AML-193 (cell line): Measurements from ENCODE around the gene B4GALT5.
"Not testable (repeated sequence)": the region's sequence is repeated elsewhere in the genome, so short reads cannot be mapped to it uniquely, and the experiment has no call there.

Source experiments
- DNase-seq, 2 experiments: peaks; one replicate each; lab custom pipeline; 2025; lab: John Stamatoyannopoulos, UW

Gene B4GALT5

DNA sequence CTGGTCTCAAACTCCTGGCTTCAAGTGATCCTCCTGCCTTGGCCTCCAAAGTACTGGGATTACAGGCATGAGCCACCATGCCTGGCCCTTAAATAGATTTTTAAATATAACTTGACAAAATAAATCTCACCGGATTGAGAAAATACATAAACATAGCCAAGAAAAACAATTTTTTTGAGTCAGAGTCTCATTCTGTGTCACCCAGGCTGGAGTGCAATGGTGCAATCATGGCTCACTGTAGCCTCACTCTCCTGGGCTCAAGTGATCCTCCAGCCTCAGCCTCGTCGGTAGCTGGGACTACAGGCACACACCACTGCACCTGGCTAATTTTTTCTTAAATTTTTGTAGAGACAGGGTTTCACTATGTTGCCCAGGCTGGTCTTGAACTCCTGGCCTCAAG, 85.4 kb downstream of the B4GALT5 start:
- not testable (repeated sequence) for DNase-seq

DNA sequence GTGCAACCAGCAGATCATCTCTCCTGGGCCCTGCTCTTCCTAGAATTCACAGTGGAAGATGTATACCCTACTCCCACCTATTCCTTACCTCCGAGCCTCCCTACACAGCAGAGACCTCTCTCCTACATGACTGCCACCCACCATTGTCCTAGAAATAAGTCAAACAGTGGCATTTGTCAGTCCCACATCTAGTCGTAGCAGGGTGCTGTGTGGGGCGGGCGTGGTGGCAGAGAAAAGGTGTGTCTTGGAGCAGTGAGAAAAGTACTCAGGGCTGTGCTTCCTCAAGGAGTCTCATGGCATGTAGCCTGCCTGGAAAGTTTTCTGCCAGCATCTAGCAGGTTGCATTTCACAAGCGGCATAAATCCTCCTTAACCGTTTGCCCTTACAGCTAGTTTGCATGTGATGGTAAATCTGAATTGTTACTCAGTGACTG, 86.3 kb downstream of the B4GALT5 start:
- DNase-seq, result no peak

DNA sequence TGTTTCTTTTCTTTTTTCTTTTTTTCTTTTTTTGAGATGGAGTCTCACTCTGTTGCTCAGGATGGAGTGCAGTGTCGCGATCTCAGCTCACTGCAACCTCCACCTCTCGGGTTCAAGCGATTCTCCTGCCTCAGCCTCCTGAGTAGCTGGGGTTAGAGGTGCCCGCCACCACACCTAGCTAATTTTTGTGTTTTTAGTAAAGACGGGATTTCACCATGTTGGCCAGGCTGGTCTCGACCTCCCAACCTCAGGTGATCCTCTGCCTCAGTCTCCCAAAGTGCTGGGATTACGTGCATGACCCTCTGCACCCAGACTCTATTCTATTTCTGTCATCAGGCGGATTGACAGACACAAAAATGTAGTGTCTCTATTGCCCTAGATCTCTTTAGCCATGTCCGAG, 88.7 kb downstream of the B4GALT5 start:
- not testable (repeated sequence) for DNase-seq

DNA sequence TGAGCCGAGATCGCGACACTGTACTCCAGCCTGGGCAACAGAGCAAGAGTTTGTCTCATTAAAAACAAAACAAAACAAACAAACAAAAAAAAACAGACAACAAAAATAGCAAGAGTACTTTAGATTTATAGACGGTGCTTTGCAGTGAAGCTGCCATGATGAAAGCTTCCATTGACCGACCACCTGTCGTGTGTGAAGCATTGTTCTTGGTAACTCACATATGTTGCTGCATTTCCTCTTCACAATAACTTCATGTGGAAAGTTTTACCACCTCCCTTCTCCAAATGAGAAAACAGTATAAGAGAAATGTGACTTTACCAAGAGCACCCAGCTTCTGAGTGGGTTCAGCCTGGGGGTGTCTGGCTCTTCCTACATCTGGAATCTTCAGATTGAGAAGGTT, 89.4 kb downstream of the B4GALT5 start:
- DNase-seq, result no peak

DNA sequence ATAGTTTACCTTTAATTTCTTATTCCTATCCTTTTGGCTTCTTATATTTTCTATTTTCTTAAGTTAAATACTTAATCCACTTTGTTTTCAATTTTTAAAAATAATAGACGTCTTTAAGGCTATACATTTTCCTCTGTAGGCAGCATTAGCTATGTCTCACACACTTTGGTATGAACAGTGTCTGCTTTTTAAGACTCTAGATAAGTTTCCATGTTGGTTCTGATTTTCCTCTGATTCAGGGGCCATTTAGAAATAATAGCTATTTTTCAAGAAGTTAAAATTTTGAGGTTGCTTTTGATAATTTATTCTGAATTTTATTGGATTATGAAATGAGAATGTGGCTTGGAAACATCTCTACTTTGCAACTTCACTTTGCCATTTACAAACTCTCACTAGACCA, 91.4 kb downstream of the B4GALT5 start:
- no peak for DNase-seq

DNA sequence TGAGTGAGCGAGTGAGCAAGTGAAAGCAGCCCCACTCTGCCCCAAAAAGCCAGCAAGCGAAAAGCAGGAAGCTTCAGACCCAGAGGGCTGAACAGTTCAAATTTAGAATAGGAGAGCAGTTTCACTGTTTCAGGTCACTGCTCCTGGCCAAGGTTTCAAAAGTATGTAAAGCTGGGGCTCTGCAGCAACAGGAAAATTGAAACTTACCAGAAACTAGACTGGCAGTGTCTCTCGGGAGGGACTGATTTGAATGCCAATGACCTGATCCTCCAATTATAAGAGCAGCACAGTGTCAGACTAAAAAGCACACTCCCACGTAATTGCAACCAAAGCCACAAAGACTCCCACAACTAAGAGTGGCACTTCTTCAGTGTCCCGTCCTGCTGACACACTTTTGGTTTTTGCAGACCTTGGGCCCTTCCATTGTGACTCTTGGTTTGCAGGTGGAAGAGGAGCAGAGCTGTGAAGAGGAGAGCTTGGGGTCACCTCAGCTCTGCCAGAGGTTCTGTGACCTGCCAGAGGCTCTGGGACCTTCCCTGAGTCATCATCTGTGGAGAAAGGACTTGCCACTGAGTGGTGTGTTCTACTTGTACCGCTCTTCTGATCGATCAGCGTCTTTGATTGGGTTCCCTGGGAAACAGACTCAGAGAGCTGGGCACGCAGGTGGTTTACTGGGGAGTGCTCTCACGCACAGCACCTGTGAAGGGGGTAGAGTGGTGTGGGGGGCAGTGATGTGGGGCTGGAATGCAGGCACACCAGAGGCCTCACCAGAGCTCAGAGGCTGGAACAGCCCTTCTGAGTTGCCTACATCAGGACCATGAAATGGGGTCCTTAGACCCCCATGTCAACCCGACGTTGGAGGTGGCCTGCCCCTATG, 93.1 kb downstream of the B4GALT5 start:
- no peak for DNase-seq

DNA sequence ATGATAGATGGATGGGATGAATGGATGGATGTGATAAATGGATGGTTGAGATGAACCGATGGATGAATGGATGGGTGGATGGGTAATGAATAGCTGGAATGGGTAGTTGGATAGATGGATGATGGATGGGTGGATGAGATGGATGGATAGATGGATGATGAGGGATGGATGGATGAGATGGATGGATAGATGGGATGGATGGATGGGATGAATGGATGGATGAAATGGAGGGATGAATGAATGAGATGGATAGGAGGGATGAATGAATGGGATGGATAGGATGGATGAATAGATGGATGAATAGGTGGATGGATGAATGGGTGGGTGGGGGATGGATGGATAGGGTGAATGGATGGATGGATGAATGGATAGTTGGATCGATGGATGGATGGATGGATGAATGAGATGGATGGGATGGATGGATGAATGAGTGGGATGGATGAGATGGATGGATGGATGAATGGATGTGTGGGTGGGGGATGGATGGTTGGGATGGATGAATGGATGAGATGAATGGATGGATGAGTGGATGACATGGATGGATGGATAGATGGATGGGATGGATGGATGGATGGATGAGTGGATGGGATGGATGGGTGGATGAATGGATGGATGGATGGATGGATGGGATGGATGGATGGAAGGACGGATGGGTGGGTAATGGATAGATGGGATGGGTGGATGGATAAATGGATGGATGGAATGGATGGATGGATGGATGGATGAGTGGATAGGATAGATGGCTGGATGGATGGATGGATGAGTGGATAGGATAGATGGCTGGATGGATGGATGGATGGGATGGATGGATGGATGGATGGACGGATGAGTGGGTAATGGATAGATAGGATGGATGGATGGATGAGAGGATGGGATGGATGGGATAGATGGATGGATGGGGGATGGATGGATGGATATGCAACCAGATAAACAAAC, 94.3 kb downstream of the B4GALT5 start:
- no peak for DNase-seq

DNA sequence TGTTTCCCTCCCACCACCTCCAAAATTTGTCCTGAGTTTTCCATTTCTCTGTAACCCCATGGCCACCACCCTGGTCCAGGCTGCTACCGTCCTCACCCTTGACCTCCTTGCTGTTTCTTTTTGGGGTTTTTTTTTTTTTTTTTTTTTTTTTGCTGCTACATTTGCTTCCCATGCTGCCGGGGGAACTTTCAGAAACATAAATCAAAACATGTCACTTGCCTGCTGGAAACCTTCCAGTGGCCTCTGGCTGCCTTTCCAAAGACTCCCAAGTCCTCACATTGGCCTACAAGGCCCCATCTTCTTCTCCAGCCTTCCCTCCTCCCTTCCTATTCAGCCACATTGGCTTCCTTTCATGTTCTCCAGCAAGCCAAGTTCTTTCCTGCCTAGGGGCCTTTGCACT, 95.4 kb downstream of the B4GALT5 start:
- DNase-seq, result no peak

DNA sequence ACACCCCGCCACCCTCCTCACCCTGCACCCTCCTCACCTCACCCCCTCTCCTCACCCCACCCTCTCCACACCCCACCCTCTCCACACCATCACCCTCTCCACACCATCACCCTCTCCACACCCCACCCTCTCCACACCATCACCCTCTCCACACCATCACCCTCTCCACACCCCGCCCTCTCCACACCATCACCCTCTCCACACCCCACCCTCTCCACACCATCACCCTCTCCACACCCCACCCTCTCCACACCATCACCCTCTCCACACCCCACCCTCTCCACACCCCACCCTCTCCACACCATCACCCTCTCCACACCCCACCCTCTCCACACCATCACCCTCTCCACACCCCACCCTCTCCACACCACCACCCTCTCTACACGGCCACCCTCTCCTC, 96.3 kb downstream of the B4GALT5 start:
- DNase-seq, result not testable (repeated sequence)

DNA sequence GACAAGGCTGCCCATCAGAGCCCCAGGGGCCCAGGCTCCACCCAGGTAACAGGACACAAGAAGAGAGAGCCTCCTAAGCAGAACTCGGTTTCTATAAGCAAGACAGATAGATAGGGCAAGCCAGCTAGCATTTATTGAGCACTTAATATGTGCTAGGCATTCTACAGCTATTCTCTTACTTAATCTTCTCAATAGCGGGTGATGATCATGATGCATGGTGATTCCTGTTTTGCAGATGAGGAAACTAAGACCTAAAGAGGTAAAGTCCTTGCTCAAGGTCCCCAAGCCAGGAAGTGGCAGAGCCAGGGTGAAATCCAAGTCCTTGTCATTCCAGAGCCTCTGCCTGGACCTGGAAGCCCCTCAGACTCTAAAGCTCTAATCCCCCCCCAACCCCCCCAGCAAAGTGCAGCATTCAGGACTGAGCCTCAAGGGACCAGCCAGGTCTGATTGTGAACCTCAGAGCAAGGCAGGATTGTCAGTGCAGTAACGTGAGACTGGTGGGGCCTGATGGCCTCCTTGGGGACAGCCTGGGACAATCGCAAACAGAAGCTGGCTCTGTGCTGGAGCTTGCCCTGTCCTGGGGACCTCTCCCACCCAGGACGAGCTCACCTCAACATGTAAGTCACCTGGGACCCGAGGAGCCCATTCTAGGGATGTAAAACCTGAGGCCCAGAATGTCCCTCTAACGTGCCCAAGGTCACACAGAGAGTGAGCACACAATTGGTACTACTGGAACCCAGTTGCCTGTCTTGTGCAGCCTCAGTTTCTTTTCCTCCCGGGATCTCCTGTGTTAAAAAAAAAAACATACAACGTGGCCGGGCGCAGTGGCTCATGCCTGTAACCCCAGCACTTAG, 97.3 kb downstream of the B4GALT5 start:
- no peak for DNase-seq

DNA sequence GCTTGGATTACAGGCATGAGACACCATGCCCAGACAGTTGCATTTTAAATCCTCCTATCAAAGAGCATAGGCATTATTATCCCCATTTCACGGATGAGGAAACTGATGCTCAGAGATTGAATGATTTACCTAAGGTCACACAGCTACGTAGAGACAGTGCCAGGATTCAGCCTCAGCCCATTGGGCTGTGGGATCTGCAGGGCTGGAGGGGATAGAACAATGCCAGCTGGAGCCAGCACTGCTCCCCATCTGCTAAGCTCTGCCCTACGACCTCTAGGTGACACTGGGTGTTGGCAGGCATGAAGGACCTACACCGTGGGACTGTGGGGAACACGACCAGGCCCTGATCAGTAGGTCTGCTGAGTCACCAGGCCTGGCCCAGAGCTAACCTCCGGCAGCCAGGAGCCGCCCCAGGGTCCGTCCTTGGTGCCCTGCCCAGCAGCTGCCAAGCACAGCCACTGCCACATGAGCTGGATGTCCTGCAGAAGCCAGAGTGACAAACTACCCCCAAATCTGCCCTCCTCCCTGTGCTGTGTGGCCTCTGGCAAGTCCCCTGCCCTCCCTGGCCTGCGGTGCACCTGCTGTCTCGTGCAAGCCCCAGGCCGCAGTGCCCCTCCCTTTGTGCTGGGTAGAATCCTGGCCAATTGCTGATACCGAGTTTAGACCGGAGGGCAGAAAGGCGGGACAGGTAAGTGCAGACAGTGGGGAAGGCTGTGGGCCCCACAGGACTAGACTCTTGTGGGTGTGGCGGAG, 98.1 kb downstream of the B4GALT5 start:
- DNase-seq, result no peak

DNA sequence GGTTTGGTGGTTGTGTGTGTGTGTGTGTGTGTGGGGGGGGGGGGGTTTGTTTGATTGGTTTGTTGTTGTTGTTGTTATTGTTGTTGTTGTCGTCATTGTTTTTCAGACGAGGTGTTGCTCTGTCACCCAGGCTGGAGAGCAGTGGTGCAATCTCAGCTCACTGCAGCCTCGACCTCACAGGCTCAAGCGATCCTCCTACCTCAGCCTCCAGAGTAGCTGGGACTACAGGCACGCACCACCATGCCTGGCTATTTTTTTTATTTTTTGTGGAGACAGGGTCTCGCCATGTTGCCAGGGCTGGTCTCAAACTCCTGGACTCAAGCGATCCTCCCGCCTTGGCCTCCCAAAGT, 98.7 kb downstream of the B4GALT5 start:
- DNase-seq, result not testable (repeated sequence)

DNA sequence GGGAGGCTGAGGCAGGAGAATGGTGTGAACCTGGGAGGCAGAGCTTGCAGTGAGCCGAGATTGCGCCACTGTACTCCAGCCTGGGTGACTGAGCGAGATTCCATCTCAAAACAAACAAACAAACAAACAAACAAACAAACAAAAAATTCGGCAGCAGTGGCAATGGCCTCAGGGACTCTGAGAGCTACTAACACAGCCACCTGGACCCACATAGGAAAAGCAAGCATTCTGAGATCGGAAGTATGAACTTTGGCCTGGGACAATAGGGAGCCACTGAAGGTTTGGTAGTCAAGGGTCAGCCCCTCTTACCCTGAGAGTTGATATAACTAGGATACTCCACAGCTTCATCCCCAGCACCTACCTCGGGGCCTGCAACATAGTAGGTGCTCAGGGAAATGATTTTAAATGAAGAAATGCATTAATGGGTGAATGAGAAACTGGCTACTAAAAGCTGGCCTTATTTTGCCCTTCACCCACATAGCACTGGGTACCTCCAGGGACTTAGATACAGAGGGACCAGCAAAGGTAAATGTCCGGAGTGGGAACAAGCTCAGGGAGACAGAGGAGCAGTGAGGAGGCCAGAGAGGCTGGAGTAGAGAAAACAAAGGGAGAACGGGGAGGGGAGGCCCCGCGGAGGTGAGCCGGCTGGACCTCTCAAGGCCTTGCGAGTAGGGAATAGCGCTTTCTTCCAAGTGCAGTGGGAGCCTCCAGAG, 99.2 kb downstream of the B4GALT5 start:
- DNase-seq, result no peak

DNA sequence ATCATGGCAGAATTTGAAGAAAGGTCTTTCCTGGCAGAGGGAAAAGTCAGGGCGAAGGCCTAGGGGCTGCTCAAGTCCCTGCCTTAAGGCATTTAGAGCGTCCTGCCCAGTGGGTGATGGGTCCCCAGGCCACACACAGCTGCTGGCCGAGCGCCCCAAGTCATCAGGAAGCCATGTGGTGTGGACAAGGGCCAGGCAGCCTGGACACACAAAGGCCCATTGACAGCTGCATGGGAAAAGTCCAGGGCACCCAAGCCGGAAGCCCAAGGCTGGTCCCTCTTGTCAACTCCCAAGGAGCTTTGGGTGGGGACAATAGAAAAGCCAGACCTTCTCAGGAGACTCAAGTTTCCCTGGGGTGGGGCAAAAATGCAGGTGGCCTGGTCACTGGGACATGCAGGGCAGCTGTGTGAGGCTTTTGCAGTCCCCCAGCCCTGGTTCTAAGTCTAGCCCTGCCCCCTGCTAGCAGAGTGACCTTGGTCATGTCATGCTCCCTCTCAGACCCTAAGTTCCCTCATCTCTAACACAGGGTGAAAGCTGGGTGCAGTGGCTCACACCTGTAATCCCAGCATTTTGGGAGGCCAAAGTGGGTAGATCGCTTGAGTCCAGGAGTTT, 101.4 kb downstream of the B4GALT5 start:
- no peak for DNase-seq

DNA sequence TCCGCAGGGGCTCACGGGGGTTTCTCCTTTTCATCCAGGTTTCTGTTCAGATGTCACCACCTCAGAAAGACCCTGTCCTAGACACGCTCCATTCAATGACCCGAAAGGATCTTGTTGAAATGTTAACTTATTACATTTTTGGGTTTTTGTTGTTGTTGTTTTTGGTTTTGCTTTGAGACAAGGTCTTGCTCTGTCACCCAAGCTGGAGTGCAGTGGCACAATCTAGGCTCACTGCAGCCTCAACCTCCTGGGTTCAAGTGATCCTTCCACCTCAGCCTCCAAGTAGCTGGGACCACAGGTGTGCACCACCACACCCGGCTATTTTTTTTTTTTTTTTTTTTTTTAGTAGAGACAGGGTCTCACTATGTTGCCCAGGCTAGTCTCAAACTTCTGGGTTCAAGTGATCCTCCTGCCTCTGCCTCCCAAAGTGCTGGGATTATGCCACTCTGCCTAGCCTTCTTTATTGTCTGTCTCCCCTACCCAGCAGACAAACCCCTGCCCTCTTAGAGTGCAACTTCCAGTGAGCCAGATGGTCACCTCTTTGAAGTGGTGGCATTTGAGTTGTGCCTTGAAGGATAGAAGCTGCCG, 102.0 kb downstream of the B4GALT5 start:
- not testable (repeated sequence) for DNase-seq

DNA sequence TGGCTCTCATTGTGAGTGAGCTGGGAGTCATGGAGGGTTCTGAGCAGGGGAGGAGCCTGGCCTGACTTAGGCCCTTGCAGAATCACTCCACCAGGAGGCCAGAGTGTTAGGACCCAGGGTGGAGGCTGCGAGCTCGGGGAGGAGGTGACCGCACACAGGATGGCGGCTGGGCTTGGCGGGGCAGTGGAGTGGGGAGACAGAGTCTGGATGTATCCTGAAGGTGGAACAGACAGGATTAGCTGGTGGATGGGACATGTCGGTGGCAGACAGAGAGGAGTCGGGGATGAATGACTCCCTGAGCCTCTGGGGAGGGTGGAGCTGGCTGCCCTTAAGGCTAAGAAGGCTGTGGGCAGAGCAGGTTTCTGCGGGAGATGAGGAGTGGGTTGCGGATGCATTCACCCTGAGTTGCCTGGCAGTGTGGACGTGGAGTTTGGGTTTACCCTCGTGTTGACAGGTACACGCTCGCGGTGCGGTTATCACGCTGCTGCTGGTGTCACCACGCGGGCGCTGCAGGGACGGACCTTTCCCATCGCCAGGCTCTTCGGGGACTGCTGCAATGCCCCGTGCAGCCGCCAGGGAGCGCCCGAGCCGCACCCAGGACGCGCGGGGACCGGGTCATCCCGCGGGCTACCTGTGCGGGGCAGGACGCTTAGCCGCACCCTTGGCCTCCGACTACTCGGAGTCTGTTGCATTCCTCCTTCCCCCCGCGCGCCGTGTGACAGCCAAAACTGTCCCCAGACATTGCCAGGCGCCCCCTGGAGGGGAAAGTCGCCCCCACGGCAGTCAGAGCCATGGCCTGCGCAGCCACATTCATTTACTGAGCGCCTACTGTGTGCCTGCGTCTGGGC, 102.8 kb downstream of the B4GALT5 start:
- peak; percentile 59 to 75 for DNase-seq

DNA sequence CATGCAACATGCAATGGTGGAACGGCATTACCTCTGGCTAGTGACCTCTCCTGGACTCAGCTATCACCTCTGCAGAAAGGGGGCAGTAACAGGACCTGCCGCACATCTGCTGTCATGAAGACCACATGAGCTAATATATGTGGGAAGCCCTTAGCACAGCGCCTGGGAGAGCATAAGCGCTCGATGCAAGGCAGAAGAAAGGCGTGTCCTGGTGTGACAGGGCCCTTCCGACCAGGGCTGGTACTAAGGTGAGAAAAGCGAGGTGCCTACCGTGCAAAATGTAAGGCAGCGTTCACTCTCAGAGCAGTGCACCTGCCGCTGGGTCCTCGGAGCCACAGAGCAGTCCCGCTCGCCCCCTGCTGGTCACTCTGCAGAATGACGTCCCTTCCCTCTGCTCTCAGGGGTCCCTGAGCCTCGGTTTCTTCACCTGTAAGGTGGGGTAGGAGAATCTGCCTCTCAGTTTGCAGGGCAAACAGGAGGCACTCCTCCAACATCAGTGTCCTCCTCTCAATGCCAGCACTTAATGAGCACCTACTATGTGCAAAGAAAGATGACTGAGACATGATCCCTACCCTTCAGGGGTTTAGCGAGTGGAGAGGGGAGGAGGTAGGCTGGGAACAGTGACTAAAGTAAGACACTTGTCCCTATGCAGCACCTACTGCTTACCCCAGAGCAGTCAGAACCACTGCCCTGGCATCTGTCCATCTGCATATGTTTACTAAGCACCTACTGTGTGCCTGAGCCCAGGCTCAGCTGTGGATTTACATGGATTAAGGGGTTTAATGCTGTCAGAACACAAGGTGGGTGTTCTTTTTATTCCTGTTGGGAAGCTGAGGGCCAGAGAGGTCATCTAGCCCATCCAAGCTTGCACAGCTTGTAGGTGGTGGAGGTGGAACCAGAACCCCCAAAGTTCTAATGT, 104.7 kb downstream of the B4GALT5 start:
- DNase-seq, result peak; percentile 54 to 59

DNA sequence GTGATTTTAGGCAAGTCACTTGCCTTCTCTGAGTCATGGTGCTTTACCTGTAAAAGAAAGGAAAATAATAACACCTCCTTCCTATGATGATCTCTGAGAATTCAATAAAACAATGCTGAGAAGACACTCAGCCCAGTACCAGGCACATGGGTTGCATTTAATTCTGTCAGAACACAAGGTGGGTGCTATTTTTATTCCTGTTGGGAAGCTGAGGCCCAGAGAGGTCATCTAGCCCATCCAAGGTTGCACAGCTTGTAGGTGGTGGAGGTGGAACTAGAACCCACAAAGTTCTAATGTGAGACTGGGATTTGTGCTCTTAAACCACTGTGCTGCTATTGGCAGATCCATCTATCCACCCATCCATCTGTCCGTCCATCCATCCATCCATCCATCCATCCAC, 106.1 kb downstream of the B4GALT5 start:
- DNase-seq, result no peak
